HepG2 (cell line): ENCODE results near the gene GAL3ST2. TPM values are rescaled to one million over a fixed set of nuclear protein-coding genes. Genes with fewer than 3 reads are reported as not detected.

Source experiments
- ADNP ChIP-seq: sonication (generic); formaldehyde crosslinking; IDR thresholded peaks from 2 replicates; pipeline ENCODE4 v1.4.0; 2020; ENCODE audit warnings: missing genetic modification reagents
- CBFB ChIP-seq: sonication (generic); formaldehyde crosslinking; IDR thresholded peaks from 2 replicates; pipeline ENCODE4 v1.4.0; 2020; ENCODE audit warnings: missing genetic modification reagents
- CHCHD3 ChIP-seq: sonication (generic); formaldehyde crosslinking; IDR thresholded peaks from 2 replicates; pipeline ENCODE4 v1.8.0; 2022; ENCODE audit warnings: mild to moderate bottlenecking, missing genetic modification reagents, moderate library complexity
- DBP ChIP-seq: sonication (generic); formaldehyde crosslinking; IDR thresholded peaks from 2 replicates; pipeline ENCODE4 v1.4.0; 2020; ENCODE audit warnings: missing genetic modification reagents; ENCODE audit errors: not compliant biosample characterization
- GRHL1 ChIP-seq: sonication (generic); formaldehyde crosslinking; conservative IDR thresholded peaks from 2 replicates; pipeline ENCODE4 v1.8.0; 2022; ENCODE audit warnings: missing genetic modification reagents
- HMG20B ChIP-seq: conservative IDR thresholded peaks from 2 replicates; pipeline ENCODE4 v1.6.1; 2016; ENCODE audit warnings: missing genetic modification reagents, missing compliant biosample characterization
- HOXA5 ChIP-seq: sonication (generic); formaldehyde crosslinking; IDR thresholded peaks from 2 replicates; pipeline ENCODE4 v1.4.0; 2020; ENCODE audit warnings: missing genetic modification reagents
- JUN ChIP-seq: sonication (generic); formaldehyde crosslinking; IDR thresholded peaks from 2 replicates; pipeline ENCODE4 v1.4.0; 2020; ENCODE audit warnings: mild to moderate bottlenecking, missing genetic modification reagents
- LCORL ChIP-seq, 2 experiments: fragments of 450-650 bp in 1 of 2; sonication (generic) in 1 of 2; formaldehyde crosslinking in 1 of 2; IDR thresholded peaks; 2 replicates each; pipeline versions ENCODE4 v1.5.0 to v1.6.1; 2017 to 2020; ENCODE audit warnings: antibody characterized with exemption in 1 of 2, missing genetic modification reagents in 1 of 2
- MAFF ChIP-seq: IDR thresholded peaks from 2 replicates; pipeline ENCODE4 v1.6.1; 2011; ENCODE audit warnings: low read depth, low read length, improper control_type of control experiment
- NFIC ChIP-seq: IDR thresholded peaks from 2 replicates; pipeline ENCODE4 v1.6.1; 2012; ENCODE audit warnings: mild to moderate bottlenecking, low read length, inconsistent platforms
- PBX2 ChIP-seq: IDR thresholded peaks from 2 replicates; pipeline ENCODE4 v1.6.1; 2016; ENCODE audit warnings: control low read depth
- POLR2AphosphoS2 ChIP-seq: IDR thresholded peaks from 2 replicates; pipeline ENCODE4 v1.6.1; 2011; ENCODE audit warnings: low read depth, low read length, improper control_type of control experiment
- SOX13 ChIP-seq, 3 experiments: fragments of 450-650 bp in 1 of 3; sonication (generic) in 1 of 3; formaldehyde crosslinking in 1 of 3; IDR thresholded peaks in 2 of 3; conservative IDR thresholded peaks in 1 of 3; 2 replicates each; pipeline versions ENCODE4 v1.5.0 to v1.6.1; 2016 to 2020; ENCODE audit warnings: antibody characterized with exemption in 1 of 3, mild to moderate bottlenecking in 1 of 3, missing compliant biosample characterization in 1 of 3, missing genetic modification reagents in 1 of 3, moderate library complexity in 1 of 3
- SOX5 ChIP-seq: IDR thresholded peaks from 2 replicates; pipeline ENCODE4 v1.6.1; 2016; ENCODE audit warnings: borderline replicate concordance
- SP5 ChIP-seq: IDR thresholded peaks from 2 replicates; pipeline ENCODE4 v1.6.1; 2016; ENCODE audit warnings: low read depth, borderline replicate concordance
- TARDBP ChIP-seq: sonication (generic); formaldehyde crosslinking; IDR thresholded peaks from 2 replicates; pipeline ENCODE4 v1.8.0; 2022; ENCODE audit warnings: mild to moderate bottlenecking, missing genetic modification reagents
- YEATS4 ChIP-seq: sonication (generic); formaldehyde crosslinking; IDR thresholded peaks from 2 replicates; pipeline ENCODE4 v1.4.0; 2020; ENCODE audit warnings: missing genetic modification reagents, borderline replicate concordance
- ZC3H4 ChIP-seq: sonication (generic); formaldehyde crosslinking; IDR thresholded peaks from 2 replicates; pipeline ENCODE4 v1.4.0; 2020; ENCODE audit warnings: missing genetic modification reagents, borderline replicate concordance
- ZHX1 ChIP-seq: sonication (generic); formaldehyde crosslinking; IDR thresholded peaks from 2 replicates; pipeline ENCODE4 v1.8.1; 2022; ENCODE audit warnings: low read depth, mild to moderate bottlenecking, missing genetic modification reagents
- ZNF10 ChIP-seq: sonication (generic); formaldehyde crosslinking; IDR thresholded peaks from 2 replicates; pipeline ENCODE4 v1.4.0; 2020; ENCODE audit warnings: mild to moderate bottlenecking, low read depth, missing genetic modification reagents, borderline replicate concordance
- ZNF24 ChIP-seq: fragments of 450-650 bp; IDR thresholded peaks from 2 replicates; pipeline ENCODE4 v1.6.1; 2017; ENCODE audit warnings: antibody characterized with exemption, mild to moderate bottlenecking
- ZNF317 ChIP-seq: sonication (generic); formaldehyde crosslinking; IDR thresholded peaks from 2 replicates; pipeline ENCODE4 v1.5.0; 2020; ENCODE audit warnings: mild to moderate bottlenecking, missing genetic modification reagents
- polyA plus RNA-seq, 8 experiments: library from polyadenylated mRNA; depleted of rRNA in 3 of 8; stranded (reverse) in 7 of 8; unstranded in 1 of 8; fragments of >200 nt; fragmentation: Illumina TruSeq in 4 of 8; extraction: Trizol in 4 of 8; gene quantifications; 2 replicates each; pipeline versions ENCODE4 v1.2.1 to v1.2.3, GENCODE V29; 2011 to 2016; ENCODE audit warnings: low read depth in 4 of 8, missing spikeins in 1 of 8, mixed read lengths in 1 of 8; ENCODE audit not compliant: insufficient read depth in 1 of 8
- total RNA-seq, 5 experiments: library from RNA; depleted of rRNA; stranded (reverse); fragments of >200 nt; fragmentation: Illumina TruSeq; extraction: Trizol; gene quantifications; 2 replicates each; pipeline ENCODE4 v1.2.3, GENCODE V29; 2016; ENCODE audit warnings: low read depth in 1 of 5

GAL3ST2 gene
- total and polyA plus RNA-seq, 2 of the 13 experiments (the other 11 are each of a cell fraction or from before 2014, with no cell fraction given), result 0.17 to 0.20 TPM

- TF ChIP-seq NFIC (no peak), SP5 (CRISPR knock-in tag) (no peak), YEATS4 (CRISPR knock-in tag) (no peak), TARDBP (CRISPR knock-in tag) (no peak), LCORL (IDR thresholded peaks at IDR 0.05) (no peak), LCORL (CRISPR knock-in tag; IDR thresholded peaks at IDR 0.05) (no peak), SOX5 (CRISPR knock-in tag) (peak; percentile 20; the same call in 1 of the 2 replicates), POLR2AphosphoS2 (no peak), ZNF10 (no peak), PBX2 (CRISPR knock-in tag) (no peak), ZNF317 (no peak), DBP (CRISPR knock-in tag) (no peak), CHCHD3 (CRISPR knock-in tag) (peak; percentile 86; the same call in 1 of the 2 replicates), HOXA5 (CRISPR knock-in tag) (no peak), ZHX1 (CRISPR knock-in tag) (peak; percentile 37; the same call in 1 of the 2 replicates), MAFF (no peak), ZNF24 (no peak), CBFB (CRISPR knock-in tag) (no peak), HMG20B (CRISPR knock-in tag) (no peak), GRHL1 (CRISPR knock-in tag) (no peak), ADNP (CRISPR knock-in tag) (no peak), ZC3H4 (CRISPR knock-in tag) (peak; percentile 17; the same call in 1 of the 2 replicates), SOX13 (IDR thresholded peaks at IDR 0.05) (no peak), SOX13 (CRISPR knock-in tag; conservative IDR thresholded peaks at IDR 0.05 in 1 of 2, IDR thresholded peaks at IDR 0.05 in 1 of 2) (peak in 1 of 2 experiments; percentile 39; a peak in 1 of 4 replicates), JUN (no peak)
Measured at GRCh38 chr2:241775223-241776177, 1.1 kb upstream of the GAL3ST2 start (continued).
